KMS-11 (cell line): Measurements from ENCODE around the gene SMYD2.

Experiments used
- H2AFZ ChIP-seq: fragments of 200-600 bp; sonication (generic); 2 replicates; pipeline ENCODE4 v1.6.1; 2016; ENCODE audit warnings: antibody characterized with exemption, mixed run types, low read depth
- H3K27ac ChIP-seq: fragments of 200-600 bp; sonication (generic); 2 replicates; pipeline ENCODE4 v1.6.1; 2016; ENCODE audit warnings: mild to moderate bottlenecking, mixed run types
- H3K27me3 ChIP-seq: fragments of 200-600 bp; sonication (generic); 2 replicates; pipeline ENCODE4 v1.6.1; 2017; ENCODE audit warnings: mild to moderate bottlenecking, low read depth, mixed run types, moderate library complexity; ENCODE audit not compliant: insufficient read depth
- H3K36me3 ChIP-seq: fragments of 200-600 bp; sonication (generic); 2 replicates; pipeline ENCODE4 v1.6.1; 2017; ENCODE audit warnings: mild to moderate bottlenecking, mixed run types; ENCODE audit not compliant: insufficient read depth
- H3K4me1 ChIP-seq: fragments of 200-600 bp; sonication (generic); 2 replicates; pipeline ENCODE4 v1.6.1; 2016; ENCODE audit warnings: mild to moderate bottlenecking, low read depth, mixed run types; ENCODE audit not compliant: poor library complexity, severe bottlenecking
- H3K4me2 ChIP-seq: fragments of 200-600 bp; sonication (generic); 2 replicates; pipeline ENCODE4 v1.7.0; 2016; ENCODE audit warnings: mild to moderate bottlenecking, mixed run types
- H3K4me3 ChIP-seq: fragments of 200-600 bp; sonication (generic); IDR thresholded peaks from 2 replicates; pipeline ENCODE4 v1.6.1; 2017; ENCODE audit warnings: low read depth, low read length, mixed read lengths; ENCODE audit not compliant: insufficient read depth
- H3K79me2 ChIP-seq: fragments of 200-600 bp; sonication (generic); 2 replicates; pipeline ENCODE4 v1.6.1; 2016; ENCODE audit warnings: low read depth, mixed run types; ENCODE audit not compliant: insufficient read depth
- H3K9ac ChIP-seq: fragments of 200-600 bp; sonication (generic); 2 replicates; pipeline ENCODE4 v1.6.1; 2016; ENCODE audit warnings: mild to moderate bottlenecking, mixed run types
- H4K20me1 ChIP-seq: fragments of 200-600 bp; sonication (generic); 2 replicates; pipeline ENCODE4 v1.6.1; 2016; ENCODE audit warnings: mild to moderate bottlenecking, mixed run types; ENCODE audit not compliant: insufficient read depth
- CTCF ChIP-seq: fragments of 200-600 bp; sonication (generic); conservative IDR thresholded peaks from 2 replicates; pipeline ENCODE4 v1.6.1; 2017; ENCODE audit warnings: low read depth, mild to moderate bottlenecking, antibody characterized with exemption, low read length, moderate library complexity, mixed read lengths

SMYD2 gene

GRCh38 chr1:214241060-214241459 lies 39.9 kb upstream of the SMYD2 start:
- Histone ChIP-seq H3K4me3 (no peak overlapping the region), H3K79me2 (no peaks in the 10 kb centered on the region)
- no peak for TF ChIP-seq CTCF

GRCh38 chr1:214244252-214244651 lies 36.7 kb upstream of the SMYD2 start:
- Histone ChIP-seq H4K20me1 (no peaks in the 10 kb centered on the region), H3K27ac (no peak overlapping the region), H3K9ac (no peak overlapping the region), H3K79me2 (no peaks in the 10 kb centered on the region), H3K4me2 (no peak overlapping the region), H3K36me3 (no peaks in the 10 kb centered on the region), H3K4me3 (no peak overlapping the region), H3K27me3 (no peaks in the 10 kb centered on the region), H3K4me1 (no peaks in the 10 kb centered on the region), H2AFZ (no peak overlapping the region)
- TF ChIP-seq CTCF = no peak

More at GRCh38 chr1:214241060-214241459, 39.9 kb upstream of the SMYD2 start:
- no peak overlapping the region for H3K9ac ChIP-seq
- no peak overlapping the region for H2AFZ ChIP-seq
- no peak overlapping the region for H3K27ac ChIP-seq
- no peaks in the 10 kb centered on the region for H3K36me3 ChIP-seq
- H3K4me2 ChIP-seq = no peak overlapping the region
- no peaks in the 10 kb centered on the region for H3K27me3 ChIP-seq
- no peaks in the 10 kb centered on the region for H3K4me1 ChIP-seq
- H4K20me1 ChIP-seq = no peaks in the 10 kb centered on the region

GRCh38 chr1:214244841-214245240 lies 36.1 kb upstream of the SMYD2 start:
- Histone ChIP-seq H3K36me3 (no peaks in the 10 kb centered on the region), H3K27ac (no peak overlapping the region), H3K79me2 (no peaks in the 10 kb centered on the region), H3K27me3 (no peaks in the 10 kb centered on the region), H3K4me3 (no peak overlapping the region), H3K4me2 (no peak overlapping the region), H3K9ac (no peak overlapping the region), H3K4me1 (no peaks in the 10 kb centered on the region), H2AFZ (no peak overlapping the region), H4K20me1 (no peaks in the 10 kb centered on the region)
- no peak for TF ChIP-seq CTCF

GRCh38 chr1:214247501-214248041 lies 33.4 kb upstream of the SMYD2 start:
- Histone ChIP-seq H3K36me3 (no peaks in the 10 kb centered on the region), H3K4me3 (no peak overlapping the region), H4K20me1 (no peaks in the 10 kb centered on the region), H3K9ac (no peak overlapping the region), H3K4me2 (no peak overlapping the region), H3K4me1 (no peaks in the 10 kb centered on the region), H2AFZ (no peak overlapping the region), H3K27ac (no peak overlapping the region), H3K27me3 (no peaks in the 10 kb centered on the region), H3K79me2 (no peaks in the 10 kb centered on the region)
- TF ChIP-seq CTCF = no peak
